Germinal center (tissue), 1 donor: ENCODE data around the gene ALDH16A1.
"Not testable (repeated sequence)": the region's sequence is repeated elsewhere in the genome, so short reads cannot be mapped to it uniquely, and the experiment has no call there.

Source experiments
- DNase-seq: peaks from one replicate; pipeline ENCODE4 v3.0.0; 2012; ENCODE audit warnings: mixed read lengths, low spot score

ALDH16A1 gene

GRCh38 chr19:49441210-49441959 lies 11.6 kb upstream of the ALDH16A1 start, which contains the start of gene SLC17A7:
TSS of gene SLC17A7 (minus strand) at chr19:49441527. CDS start at chr19:49441379, 148 bp downstream.
- DNase-seq = peak; percentile 75

- DNase-seq = no peak
Observed at GRCh38 chr19:49441960-49442350, 11.1 kb upstream of the ALDH16A1 start.

- DNase-seq = no peak
Observed at GRCh38 chr19:49442354-49442753, 10.7 kb upstream of the ALDH16A1 start.

GRCh38 chr19:49442771-49443365 lies 10.2 kb upstream of the ALDH16A1 start:
- peak; percentile 76 for DNase-seq

GRCh38 chr19:49443366-49444099 lies 9.5 kb upstream of the ALDH16A1 start:
- DNase-seq = peak; percentile 90

GRCh38 chr19:49444100-49444700 lies 8.8 kb upstream of the ALDH16A1 start:
- not testable (repeated sequence) for DNase-seq

GRCh38 chr19:49445997-49446396 lies 7.0 kb upstream of the ALDH16A1 start:
- DNase-seq = no peak

GRCh38 chr19:49447485-49448431 lies 5.3 kb upstream of the ALDH16A1 start:
- DNase-seq = peak; percentile 40

GRCh38 chr19:49448432-49448786 lies 4.6 kb upstream of the ALDH16A1 start:
- no peak for DNase-seq

GRCh38 chr19:49450405-49450804 lies 2.6 kb upstream of the ALDH16A1 start:
- no peak for DNase-seq

- DNase-seq = peak; percentile 92
Observed at GRCh38 chr19:49451430-49452181, 1.4 kb upstream of the ALDH16A1 start, which contains the start of gene PIH1D1. TSS of gene PIH1D1 (minus strand) at chr19:49451814. CDS start at chr19:49451574, 240 bp downstream.

GRCh38 chr19:49453757-49454240 lies 774 bp downstream of the ALDH16A1 start:
- no peak for DNase-seq

- DNase-seq = no peak
Observed at GRCh38 chr19:49455773-49456172, 2.7 kb downstream of the ALDH16A1 start.

- DNase-seq = no peak
Observed at GRCh38 chr19:49456326-49456725, 3.3 kb downstream of the ALDH16A1 start.

- DNase-seq = no peak
Observed at GRCh38 chr19:49458567-49458903, 5.5 kb downstream of the ALDH16A1 start.

GRCh38 chr19:49459388-49459787 lies 6.4 kb downstream of the ALDH16A1 start:
- DNase-seq = no peak

- DNase-seq = not testable (repeated sequence)
Observed at GRCh38 chr19:49461130-49461529, 8.1 kb downstream of the ALDH16A1 start.

- DNase-seq = no peak
Observed at GRCh38 chr19:49461656-49462055, 8.6 kb downstream of the ALDH16A1 start.

- no peak for DNase-seq
Observed at GRCh38 chr19:49462492-49462891, 9.5 kb downstream of the ALDH16A1 start.

GRCh38 chr19:49463960-49464740 lies 11.1 kb downstream of the ALDH16A1 start:
- no peak for DNase-seq
